ENCODE data around the gene ACBD6.

The ACBD6 gene, protein sequence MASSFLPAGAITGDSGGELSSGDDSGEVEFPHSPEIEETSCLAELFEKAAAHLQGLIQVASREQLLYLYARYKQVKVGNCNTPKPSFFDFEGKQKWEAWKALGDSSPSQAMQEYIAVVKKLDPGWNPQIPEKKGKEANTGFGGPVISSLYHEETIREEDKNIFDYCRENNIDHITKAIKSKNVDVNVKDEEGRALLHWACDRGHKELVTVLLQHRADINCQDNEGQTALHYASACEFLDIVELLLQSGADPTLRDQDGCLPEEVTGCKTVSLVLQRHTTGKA

GRCh38 chr1:180502361-180503279, at the start of gene ACBD6:
TSS of gene ACBD6 (minus strand) at chr1:180502577. CDS start at chr1:180502266, 311 bp downstream.
- H3K27ac ChIP-seq (ENCODE audit: extremely low read depth, low read depth, low read length): peak within 1 kb of the TSS; percentile 92
- peaks cover 9 to 18% of the 10 kb centered on the region in 2 experiments; a peak in 2 of 3 replicates for H3K36me3 ChIP-seq (ENCODE audit: control insufficient read depth in 2 of 2, insufficient read depth in 1 of 2, low read length in 2 of 2)
- CTCF ChIA-PET: interaction anchor here (0.5 to 3.6 kb wide), 8 partner anchors 9 to 687 kb away, joined by 3 to 19 read pairs (median 4); no protein-coding TSS in a partner anchor
- no peaks in the 10 kb centered on the region for H3K4me1 ChIP-seq (ENCODE audit: control insufficient read depth, insufficient read depth, low read length)
- POLR2A ChIA-PET: interaction anchor here (0.7 to 1.4 kb wide), 8 partner anchors 11 to 520 kb away, joined by 3 to 10 read pairs (median 4); partner anchors contain the start of gene XPR1
- H3K9me3 ChIP-seq (ENCODE audit: control insufficient read depth, insufficient read depth, low read depth, low read length): no peaks in the 10 kb centered on the region
- H3K4me3 ChIP-seq (ENCODE audit: low read depth, low read length): peak within 1 kb of the TSS; percentile 96
- TF ChIP-seq ZNF610 (tag by site-specific recombination; IDR thresholded peaks at IDR 0.05; ENCODE audit: borderline replicate concordance) (peak; percentile 72; the same call in 1 of the 2 replicates), KLF8 (tag by site-specific recombination; IDR thresholded peaks at IDR 0.05) (peak; percentile 90), HOXC10 (CRISPR knock-in tag; IDR thresholded peaks at IDR 0.05) (peak; percentile 88), ZNF140 (tag by site-specific recombination; IDR thresholded peaks at IDR 0.05) (no peak), ZBTB7A (tag by site-specific recombination; IDR thresholded peaks at IDR 0.05; ENCODE audit: low read depth) (peak; percentile 79; the same call in 1 of the 2 replicates), ZNF10 (tag by site-specific recombination; IDR thresholded peaks at IDR 0.05) (peak; percentile 65), ZSCAN23 (tag by site-specific recombination; IDR thresholded peaks at IDR 0.05) (peak; percentile 56; the same call in 1 of the 2 replicates), SALL2 (tag by site-specific recombination; IDR thresholded peaks at IDR 0.05; ENCODE audit: borderline replicate concordance) (no peak), ZNF398 (tag by site-specific recombination; IDR thresholded peaks at IDR 0.05) (peak; percentile 77), ZNF202 (tag by site-specific recombination; IDR thresholded peaks at IDR 0.05; ENCODE audit: borderline replicate concordance) (no peak), ZSCAN18 (tag by site-specific recombination; IDR thresholded peaks at IDR 0.05) (peak; percentile 65; the same call in 1 of the 2 replicates), EGR2 (tag by site-specific recombination; IDR thresholded peaks at IDR 0.05; ENCODE audit: low read depth) (0 out of 2 replicates have a peak, but pooled peaks have one; percentile 16), ZNF830 (tag by site-specific recombination; IDR thresholded peaks at IDR 0.05; ENCODE audit: low read depth) (no peak), YY1 (tag by site-specific recombination; IDR thresholded peaks at IDR 0.05) (no peak; the same call in 1 of the 2 replicates), ZNF211 (tag by site-specific recombination; IDR thresholded peaks at IDR 0.05; ENCODE audit: low read depth) (no peak), ZNF624 (tag by site-specific recombination; IDR thresholded peaks at IDR 0.05) (peak; percentile 46; the same call in 1 of the 2 replicates), SP2 (tag by site-specific recombination; IDR thresholded peaks at IDR 0.05) (peak; percentile 41), ZNF184 (tag by site-specific recombination; IDR thresholded peaks at IDR 0.05) (0 out of 2 replicates have a peak, but pooled peaks have one; percentile 49), SCRT1 (tag by site-specific recombination; IDR thresholded peaks at IDR 0.05; ENCODE audit: borderline replicate concordance) (peak; percentile 71), ZFHX2 (tag by site-specific recombination; conservative IDR thresholded peaks at IDR 0.05) (peak; percentile 74), ZNF777 (tag by site-specific recombination; IDR thresholded peaks at IDR 0.05; ENCODE audit: borderline replicate concordance) (no peak)
- TF ChIP-seq, protein P1, sequence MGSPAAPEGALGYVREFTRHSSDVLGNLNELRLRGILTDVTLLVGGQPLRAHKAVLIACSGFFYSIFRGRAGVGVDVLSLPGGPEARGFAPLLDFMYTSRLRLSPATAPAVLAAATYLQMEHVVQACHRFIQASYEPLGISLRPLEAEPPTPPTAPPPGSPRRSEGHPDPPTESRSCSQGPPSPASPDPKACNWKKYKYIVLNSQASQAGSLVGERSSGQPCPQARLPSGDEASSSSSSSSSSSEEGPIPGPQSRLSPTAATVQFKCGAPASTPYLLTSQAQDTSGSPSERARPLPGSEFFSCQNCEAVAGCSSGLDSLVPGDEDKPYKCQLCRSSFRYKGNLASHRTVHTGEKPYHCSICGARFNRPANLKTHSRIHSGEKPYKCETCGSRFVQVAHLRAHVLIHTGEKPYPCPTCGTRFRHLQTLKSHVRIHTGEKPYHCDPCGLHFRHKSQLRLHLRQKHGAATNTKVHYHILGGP (tag by site-specific recombination; IDR thresholded peaks at IDR 0.05): no peak
- TF ChIP-seq, protein P2, sequence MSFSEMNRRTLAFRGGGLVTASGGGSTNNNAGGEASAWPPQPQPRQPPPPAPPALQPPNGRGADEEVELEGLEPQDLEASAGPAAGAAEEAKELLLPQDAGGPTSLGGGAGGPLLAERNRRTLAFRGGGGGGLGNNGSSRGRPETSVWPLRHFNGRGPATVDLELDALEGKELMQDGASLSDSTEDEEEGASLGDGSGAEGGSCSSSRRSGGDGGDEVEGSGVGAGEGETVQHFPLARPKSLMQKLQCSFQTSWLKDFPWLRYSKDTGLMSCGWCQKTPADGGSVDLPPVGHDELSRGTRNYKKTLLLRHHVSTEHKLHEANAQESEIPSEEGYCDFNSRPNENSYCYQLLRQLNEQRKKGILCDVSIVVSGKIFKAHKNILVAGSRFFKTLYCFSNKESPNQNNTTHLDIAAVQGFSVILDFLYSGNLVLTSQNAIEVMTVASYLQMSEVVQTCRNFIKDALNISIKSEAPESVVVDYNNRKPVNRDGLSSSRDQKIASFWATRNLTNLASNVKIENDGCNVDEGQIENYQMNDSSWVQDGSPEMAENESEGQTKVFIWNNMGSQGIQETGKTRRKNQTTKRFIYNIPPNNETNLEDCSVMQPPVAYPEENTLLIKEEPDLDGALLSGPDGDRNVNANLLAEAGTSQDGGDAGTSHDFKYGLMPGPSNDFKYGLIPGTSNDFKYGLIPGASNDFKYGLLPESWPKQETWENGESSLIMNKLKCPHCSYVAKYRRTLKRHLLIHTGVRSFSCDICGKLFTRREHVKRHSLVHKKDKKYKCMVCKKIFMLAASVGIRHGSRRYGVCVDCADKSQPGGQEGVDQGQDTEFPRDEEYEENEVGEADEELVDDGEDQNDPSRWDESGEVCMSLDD (tag by site-specific recombination; IDR thresholded peaks at IDR 0.05): peak; percentile 87
- TF ChIP-seq, protein P3, sequence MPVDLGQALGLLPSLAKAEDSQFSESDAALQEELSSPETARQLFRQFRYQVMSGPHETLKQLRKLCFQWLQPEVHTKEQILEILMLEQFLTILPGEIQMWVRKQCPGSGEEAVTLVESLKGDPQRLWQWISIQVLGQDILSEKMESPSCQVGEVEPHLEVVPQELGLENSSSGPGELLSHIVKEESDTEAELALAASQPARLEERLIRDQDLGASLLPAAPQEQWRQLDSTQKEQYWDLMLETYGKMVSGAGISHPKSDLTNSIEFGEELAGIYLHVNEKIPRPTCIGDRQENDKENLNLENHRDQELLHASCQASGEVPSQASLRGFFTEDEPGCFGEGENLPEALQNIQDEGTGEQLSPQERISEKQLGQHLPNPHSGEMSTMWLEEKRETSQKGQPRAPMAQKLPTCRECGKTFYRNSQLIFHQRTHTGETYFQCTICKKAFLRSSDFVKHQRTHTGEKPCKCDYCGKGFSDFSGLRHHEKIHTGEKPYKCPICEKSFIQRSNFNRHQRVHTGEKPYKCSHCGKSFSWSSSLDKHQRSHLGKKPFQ (tag by site-specific recombination; IDR thresholded peaks at IDR 0.05): peak; percentile 93
- TF ChIP-seq, protein P4, sequence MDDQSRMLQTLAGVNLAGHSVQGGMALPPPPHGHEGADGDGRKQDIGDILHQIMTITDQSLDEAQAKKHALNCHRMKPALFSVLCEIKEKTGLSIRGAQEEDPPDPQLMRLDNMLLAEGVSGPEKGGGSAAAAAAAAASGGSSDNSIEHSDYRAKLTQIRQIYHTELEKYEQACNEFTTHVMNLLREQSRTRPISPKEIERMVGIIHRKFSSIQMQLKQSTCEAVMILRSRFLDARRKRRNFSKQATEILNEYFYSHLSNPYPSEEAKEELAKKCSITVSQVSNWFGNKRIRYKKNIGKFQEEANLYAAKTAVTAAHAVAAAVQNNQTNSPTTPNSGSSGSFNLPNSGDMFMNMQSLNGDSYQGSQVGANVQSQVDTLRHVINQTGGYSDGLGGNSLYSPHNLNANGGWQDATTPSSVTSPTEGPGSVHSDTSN (CRISPR knock-in tag; IDR thresholded peaks at IDR 0.05): peak; percentile 92

Data from HEK293 (cell line).